K562 (cell line): ENCODE measurements around the gene DOP1B. TPM values are rescaled to one million over a fixed set of nuclear protein-coding genes. Genes with fewer than 3 reads are reported as not detected.

Experiments
- ATAC-seq: fragments of 200-7000 bp; cut with Tn5 transposase; 3 replicates; pipeline ENCODE4 v1.9.1; 2020; ENCODE audit warnings: moderate library complexity
- BruUV-seq: library from RNA; stranded (reverse); fragments of 400-500 nt; replicated peaks from 2 replicates; lab custom pipeline; 2021; lab: Mats Ljungman, UMichigan
- CTCF ChIA-PET: fragments of 300-600 bp; formaldehyde crosslinking; extraction: SDS; loops from one replicate; lab custom pipeline; 2021; ENCODE audit warnings: low intra/inter-chr PET ratio; lab: Yijun Ruan, JAX
- POLR2A ChIA-PET: fragments of 300-600, 350-650 bp; sonication (Branson Sonifier 250); formaldehyde crosslinking; extraction: SDS; loops from one replicate; lab custom pipeline; 2021; ENCODE audit warnings: antibody characterized with exemption, inconsistent platforms; lab: Yijun Ruan, JAX
- DNase-seq, 4 experiments: peaks; one replicate each; pipeline versions ENCODE4 v3.0.0 to v3.0.0-alpha.2; 2011 to 2018; ENCODE audit warnings: low spot score in 3 of 4, mixed read lengths in 3 of 4; ENCODE audit errors: extremely low read depth in 1 of 4
- FAIRE-seq: peaks from 2 replicates; lab custom pipeline; 2011; peaks lifted over from hg19 to GRCh38; lab: Jason Lieb, UNC
- H2AFZ ChIP-seq: 2 replicates; pipeline ENCODE4 v1.6.0; 2011; ENCODE audit warnings: low read depth, low read length, control low read depth, inconsistent platforms
- H3K27ac ChIP-seq: fragments of 200-600 bp; 3 replicates; pipeline ENCODE4 v1.8.0; 2011; ENCODE audit warnings: low read depth, mild to moderate bottlenecking, control low read depth, inconsistent platforms, low read length, moderate library complexity, mixed read lengths; ENCODE audit errors: extremely low read depth
- H3K27me3 ChIP-seq, 2 experiments: fragments of 300-600 bp in 1 of 2; 2 replicates in 1 of 2; 3 replicates in 1 of 2; pipeline versions ENCODE4 v1.6.0 to v1.8.0; 2011; ENCODE audit warnings: inconsistent platforms in 2 of 2, low read length in 2 of 2, mild to moderate bottlenecking in 1 of 2, mixed read lengths in 1 of 2, moderate library complexity in 1 of 2; ENCODE audit not compliant: control insufficient read depth in 2 of 2, insufficient read depth in 2 of 2
- H3K36me3 ChIP-seq: fragments of 300-600 bp; 3 replicates; pipeline ENCODE4 v1.8.0; 2011; ENCODE audit warnings: mild to moderate bottlenecking, low read length, inconsistent platforms; ENCODE audit not compliant: control insufficient read depth, insufficient read depth
- H3K4me1 ChIP-seq, 2 experiments: fragments of 200-600 bp in 1 of 2; replicated peaks in 1 of 2; 2 replicates in 1 of 2; 3 replicates in 1 of 2; pipeline versions ENCODE4 v1.5.1 to v1.8.0; 2011; ENCODE audit warnings: inconsistent platforms in 2 of 2, low read length in 2 of 2, mild to moderate bottlenecking in 1 of 2, mixed read lengths in 1 of 2, moderate library complexity in 1 of 2; ENCODE audit not compliant: control insufficient read depth in 2 of 2, insufficient read depth in 2 of 2
- H3K4me2 ChIP-seq: 2 replicates; pipeline ENCODE4 v1.6.1; 2011; ENCODE audit warnings: low read length, control low read depth, inconsistent platforms, mixed read lengths; ENCODE audit not compliant: insufficient read depth
- H3K4me3 ChIP-seq: fragments of 200-600 bp; sonication (generic), shearing (Covaris generic); 2 replicates; pipeline ENCODE4 v1.5.1; 2016; ENCODE audit warnings: control low read depth, inconsistent platforms
- H3K79me2 ChIP-seq: fragments of 200-600 bp; 3 replicates; pipeline ENCODE4 v1.8.0; 2011; ENCODE audit warnings: low read length, inconsistent platforms; ENCODE audit not compliant: control insufficient read depth, insufficient read depth
- H3K9ac ChIP-seq, 2 experiments: 2 replicates each; pipeline versions ENCODE4 v1.6.0 to v1.6.1; 2011; ENCODE audit warnings: low read depth in 2 of 2, low read length in 2 of 2, control low read depth in 1 of 2, inconsistent platforms in 1 of 2, mild to moderate bottlenecking in 1 of 2, mixed read lengths in 1 of 2; ENCODE audit not compliant: insufficient read depth in 1 of 2
- H3K9me1 ChIP-seq: one replicate; pipeline ENCODE4 v1.6.0; 2011; ENCODE audit warnings: inconsistent platforms, mild to moderate bottlenecking, low read length, moderate library complexity; ENCODE audit not compliant: control insufficient read depth, insufficient read depth
- H3K9me3 ChIP-seq: replicated peaks from 2 replicates; pipeline ENCODE4 v1.5.1; 2011; ENCODE audit warnings: low read depth, low read length, inconsistent platforms; ENCODE audit not compliant: control insufficient read depth, insufficient read depth
- H4K20me1 ChIP-seq: replicated peaks from 2 replicates; pipeline ENCODE4 v1.6.1; 2011; ENCODE audit warnings: low read length, inconsistent platforms, mixed read lengths; ENCODE audit not compliant: control insufficient read depth, insufficient read depth
- CEBPB ChIP-seq: fragments of 450-650 bp; IDR thresholded peaks from 2 replicates; pipeline ENCODE4 v1.6.1; 2016; ENCODE audit warnings: missing genetic modification characterization, missing compliant biosample characterization
- DEAF1 ChIP-seq: fragments of 450-650 bp; formaldehyde crosslinking; IDR thresholded peaks from 2 replicates; pipeline ENCODE4 v1.4.0; 2020; ENCODE audit warnings: mild to moderate bottlenecking, moderate library complexity
- HBP1 ChIP-seq: fragments of 450-650 bp; formaldehyde crosslinking; IDR thresholded peaks from 2 replicates; pipeline ENCODE4 v1.4.0; 2022; ENCODE audit warnings: missing genetic modification characterization
- HLTF ChIP-seq: fragments of 450-650 bp; IDR thresholded peaks from 2 replicates; pipeline ENCODE4 v1.6.1; 2016
- KLF16 ChIP-seq: IDR thresholded peaks from 2 replicates; pipeline ENCODE4 v1.6.1; 2016; ENCODE audit warnings: antibody characterized with exemption
- USF1 ChIP-seq: sonication (generic); formaldehyde crosslinking; IDR thresholded peaks from 2 replicates; pipeline ENCODE4 v1.9.0; 2022; ENCODE audit warnings: mild to moderate bottlenecking, missing genetic modification reagents
- ZFPM2 ChIP-seq: fragments of 250-450 bp; sonication (Bioruptor Pico); IDR thresholded peaks from 2 replicates; pipeline ENCODE4 v1.5.1; 2022; ENCODE audit warnings: mild to moderate bottlenecking
- WGBS: fragments of 100-300 bp; shearing (Covaris generic); methylation state at CpG from one replicate; pipeline ENCODE4 v1.1.6; 2016; ENCODE audit warnings: low coverage, mixed read lengths; ENCODE audit not compliant: insufficient coverage; ENCODE audit errors: missing lambda C conversion rate; 5-methylcytosine and 5-hydroxymethylcytosine counted together
- in situ Hi-C: fragments of 300-500 bp; cut with MboI; formaldehyde crosslinking; loops from 4 replicates; pipeline ENCODE4 v1.15.0; 2018; ENCODE audit warnings: inconsistent platforms, mixed read lengths
- intact Hi-C: fragments of 100-400 bp; cut with micrococcal nuclease; formaldehyde crosslinking; loops from 2 replicates; pipeline ENCODE4 v1.14.2; 2022
- polyA plus RNA-seq, 8 experiments: library from polyadenylated mRNA; depleted of rRNA in 4 of 8; stranded (reverse) in 5 of 8; unstranded in 3 of 8; fragments of >200 nt; fragmentation: Nextera tagmentation in 2 of 8; fragmentation: Illumina TruSeq in 1 of 8; extraction: Ambion mirVana in 2 of 8; extraction: Trizol in 1 of 8; gene quantifications; 2 replicates each; pipeline versions ENCODE4 v1.2.1 to v1.2.3, GENCODE V29; 2011 to 2014; ENCODE audit warnings: inconsistent platforms in 1 of 8, missing spikeins in 1 of 8
- total RNA-seq, 7 experiments: library from RNA; depleted of rRNA in 6 of 7; stranded (reverse); fragments of >200 nt in 6 of 7; fragmentation: Illumina TruSeq in 2 of 7; extraction: Trizol in 2 of 7; gene quantifications; 2 replicates each; pipeline versions ENCODE4 v1.2.1 to v1.2.3, GENCODE V29; 2011 to 2021; ENCODE audit warnings: low replicate concordance in 1 of 7

DOP1B gene
- total and polyA plus RNA-seq, 9 of the 15 experiments (the other 6 are each of a cell fraction or from before 2014, with no cell fraction given) = 0.04 to 2.2 (median 0.68) TPM

GRCh38 chr21:36156339-36156814 lies 247 bp upstream of the DOP1B start (continued):
- no peak for TF ChIP-seq ZFPM2 (CRISPR knock-in tag)

GRCh38 chr21:36159356-36159921 lies 2.8 kb downstream of the DOP1B start:
- ChIA-PET CTCF (no interaction called here), POLR2A (interaction anchor here (0.6 kb wide), 1 partner anchor 36 kb away, joined by 3 read pairs; no protein-coding TSS in a partner anchor)
- Histone ChIP-seq H3K4me1 (peaks cover 11 to 19% of the 10 kb centered on the region in 2 experiments; a peak in 4 of 5 replicates), H3K9ac (no peak overlapping the region), H3K27me3 (peaks cover 9 to 44% of the 10 kb centered on the region in 2 experiments; a peak in 4 of 5 replicates), H3K9me1 (no peaks in the 10 kb centered on the region), H2AFZ (no peak overlapping the region), H3K4me3 (no peak overlapping the region), H3K4me2 (no peak overlapping the region), H3K27ac (no peak overlapping the region), H3K79me2 (no peaks in the 10 kb centered on the region), H3K36me3 (no peaks in the 10 kb centered on the region), H3K9me3 (no peaks in the 10 kb centered on the region), H4K20me1 (no peaks in the 10 kb centered on the region)
- ATAC-seq (no peak), DNase-seq (no peak), FAIRE-seq (no peak)
- 27% methylated on average over 11 of the region's 13 CpGs for WGBS
- intact Hi-C loops (no loop called here), in situ Hi-C loops (no loop called here)
- BruUV-seq = no TSS peak
- TF ChIP-seq HBP1 (CRISPR knock-in tag) (0 out of 2 replicates have a peak, but pooled peaks have one; percentile 17), CEBPB (tag) (peak; percentile 65), HLTF (no peak), DEAF1 (CRISPR knock-in tag) (no peak), USF1 (CRISPR knock-in tag) (peak; percentile 17; the same call in 1 of the 2 replicates), KLF16 (no peak)
